Glomerular visceral epithelial cell (primary cell): Measurements from ENCODE around the gene TUBGCP3.
"Not testable (repeated sequence)": the region's sequence is repeated elsewhere in the genome, so short reads cannot be mapped to it uniquely, and the experiment has no call there.

Experiments used
- DNase-seq: peaks from one replicate; pipeline ENCODE4 v3.0.0-alpha.2; 2016; ENCODE audit errors: extremely low spot score

TUBGCP3 gene

GRCh38 chr13:112587764-112588489 lies at the start of gene TUBGCP3:
TUBGCP3 (minus strand) TSS chr13:112588153; CDS start chr13:112587980, 173 bp downstream.
- peak; percentile 81 for DNase-seq

- no peak for DNase-seq
Measured at GRCh38 chr13:112637017-112637801, 49.3 kb upstream of the TUBGCP3 start.

GRCh38 chr13:112636401-112636975 lies 48.5 kb upstream of the TUBGCP3 start:
- no peak for DNase-seq

GRCh38 chr13:112635323-112635722 lies 47.4 kb upstream of the TUBGCP3 start:
- no peak for DNase-seq

- no peak for DNase-seq
Measured at GRCh38 chr13:112634102-112634501, 46.1 kb upstream of the TUBGCP3 start.

GRCh38 chr13:112630226-112630625 lies 42.3 kb upstream of the TUBGCP3 start:
- not testable (repeated sequence) for DNase-seq

- no peak for DNase-seq
Measured at GRCh38 chr13:112629161-112629560, 41.2 kb upstream of the TUBGCP3 start.

- DNase-seq: not testable (repeated sequence)
Measured at GRCh38 chr13:112627613-112628012, 39.7 kb upstream of the TUBGCP3 start.

GRCh38 chr13:112627161-112627560 lies 39.2 kb upstream of the TUBGCP3 start:
- DNase-seq: no peak

GRCh38 chr13:112626761-112627160 lies 38.8 kb upstream of the TUBGCP3 start:
- DNase-seq: no peak

GRCh38 chr13:112626124-112626523 lies 38.2 kb upstream of the TUBGCP3 start:
- no peak for DNase-seq

GRCh38 chr13:112625698-112626097 lies 37.7 kb upstream of the TUBGCP3 start:
- no peak for DNase-seq

GRCh38 chr13:112624602-112625430 lies 36.9 kb upstream of the TUBGCP3 start:
- DNase-seq: no peak

- DNase-seq: no peak
Measured at GRCh38 chr13:112624040-112624439, 36.1 kb upstream of the TUBGCP3 start.

- DNase-seq: no peak
Measured at GRCh38 chr13:112623051-112623711, 35.2 kb upstream of the TUBGCP3 start.

- no peak for DNase-seq
Measured at GRCh38 chr13:112622375-112622774, 34.4 kb upstream of the TUBGCP3 start.

GRCh38 chr13:112619730-112620631 lies 32.0 kb upstream of the TUBGCP3 start:
- DNase-seq: no peak

GRCh38 chr13:112618501-112618900 lies 30.5 kb upstream of the TUBGCP3 start:
- DNase-seq: no peak

GRCh38 chr13:112617754-112618375 lies 29.9 kb upstream of the TUBGCP3 start:
- no peak for DNase-seq
